NCI-H526 (cell line): ENCODE data around the gene ZNF778.

ENCODE experiments used
- DNase-seq, 2 experiments: peaks; one replicate each; lab custom pipeline; 2025; lab: John Stamatoyannopoulos, UW

Gene ZNF778

DNA sequence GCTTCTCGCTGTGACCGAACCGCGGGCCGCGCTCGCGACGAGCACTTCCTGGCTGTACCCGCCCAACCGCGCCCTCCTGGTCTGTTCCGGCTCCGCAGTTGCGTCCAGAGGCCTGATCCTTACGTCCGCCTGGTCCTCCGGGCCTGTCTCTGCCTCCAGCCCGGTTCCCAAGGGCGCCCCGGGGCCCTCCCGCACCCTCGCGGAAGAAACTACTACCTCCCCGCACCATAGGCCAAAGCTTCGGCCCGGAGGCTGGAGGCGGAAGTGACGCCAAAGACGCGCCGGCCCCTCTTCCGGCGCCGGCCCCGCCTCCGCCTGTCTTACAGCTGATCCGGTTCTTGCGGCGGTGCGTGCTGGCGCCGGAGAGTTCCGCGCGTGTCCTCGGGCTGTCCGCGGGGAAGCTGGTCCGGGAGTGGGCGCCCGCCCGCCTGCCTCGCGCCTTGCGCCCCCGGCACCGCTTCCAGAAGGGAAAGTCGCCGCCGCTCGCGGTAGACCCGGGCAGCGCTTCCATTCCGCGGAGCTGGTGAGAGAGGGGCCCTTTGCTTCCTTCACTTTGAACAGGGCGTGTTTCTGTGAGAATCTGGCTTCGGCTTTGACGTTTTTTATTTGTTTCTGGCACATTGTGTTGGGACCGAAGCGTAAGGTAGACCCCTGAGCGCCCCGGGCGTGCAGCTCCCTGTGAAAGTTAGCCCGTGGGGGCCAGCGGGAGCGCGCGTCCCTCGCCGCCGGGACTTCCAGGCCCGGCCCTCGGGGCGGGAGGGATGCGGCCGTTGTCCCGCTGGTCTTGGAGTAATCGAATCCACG is at the start of gene ZNF778:
Gene ZNF778 (plus strand): TSS at position 316 of the 804 bp plus-strand sequence. CDS start 3,425 bp downstream, outside the sequence.
- peak; percentile 38 to 75 for DNase-seq

DNA sequence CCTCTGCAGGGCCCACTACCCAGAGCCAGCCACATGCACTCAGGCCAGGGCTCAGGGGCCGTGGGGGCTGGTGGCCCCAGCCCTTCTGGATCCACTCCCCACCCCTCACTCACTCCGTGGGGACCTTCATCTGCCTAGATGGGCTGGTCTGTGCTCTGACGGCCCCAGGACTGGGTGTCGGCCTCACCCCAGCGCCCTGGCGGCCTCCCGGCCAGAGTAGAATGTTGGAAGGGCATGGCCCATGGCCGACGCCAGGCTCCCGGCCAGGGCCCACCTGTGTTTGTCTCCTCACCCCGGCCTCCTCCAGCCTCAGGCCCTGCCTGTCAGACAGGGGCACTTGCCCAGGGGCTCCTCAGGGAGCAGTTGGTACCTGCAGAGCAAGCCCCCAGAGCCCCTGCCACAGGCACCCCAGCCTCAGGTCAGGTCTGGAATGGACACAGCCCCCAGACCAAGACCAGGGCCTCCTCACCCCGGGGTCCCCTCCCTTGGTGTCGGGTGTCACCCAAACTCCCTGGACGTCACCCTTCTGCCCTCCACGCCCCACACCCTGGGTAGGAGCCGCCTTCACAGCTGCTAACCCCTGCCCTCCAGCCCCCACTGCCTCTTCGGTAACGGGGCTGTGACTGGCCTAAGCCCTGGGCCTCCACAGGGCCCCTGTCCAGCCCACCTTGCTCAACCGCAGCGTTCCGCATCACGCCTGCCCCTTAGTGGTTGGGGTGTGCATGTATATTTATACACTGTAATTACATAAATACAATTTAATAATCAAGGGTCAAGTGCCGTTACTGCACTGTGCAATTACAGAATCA is 48.9 kb upstream of the ZNF778 start:
- DNase-seq: no peak

DNA sequence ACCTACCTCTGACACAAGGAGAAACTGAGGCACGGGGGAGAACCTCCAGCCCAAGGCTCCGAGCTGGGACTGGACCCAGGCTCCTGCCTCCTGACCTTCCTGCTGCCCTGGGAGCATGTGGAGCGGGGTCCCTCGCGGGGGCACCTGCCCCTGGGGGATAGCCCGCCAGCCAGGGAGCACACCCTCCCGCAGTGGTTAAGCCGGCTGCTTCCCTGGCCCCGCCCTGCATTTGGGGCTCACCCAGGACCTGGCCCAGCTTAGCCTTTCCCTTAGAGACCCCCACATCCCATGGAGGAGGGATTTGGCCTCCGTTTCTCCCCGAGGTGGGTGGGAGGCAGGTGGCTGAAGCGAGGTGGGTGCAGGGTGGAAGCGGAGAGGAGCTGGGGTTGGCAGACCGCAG is 47.7 kb upstream of the ZNF778 start:
- no peak for DNase-seq

DNA sequence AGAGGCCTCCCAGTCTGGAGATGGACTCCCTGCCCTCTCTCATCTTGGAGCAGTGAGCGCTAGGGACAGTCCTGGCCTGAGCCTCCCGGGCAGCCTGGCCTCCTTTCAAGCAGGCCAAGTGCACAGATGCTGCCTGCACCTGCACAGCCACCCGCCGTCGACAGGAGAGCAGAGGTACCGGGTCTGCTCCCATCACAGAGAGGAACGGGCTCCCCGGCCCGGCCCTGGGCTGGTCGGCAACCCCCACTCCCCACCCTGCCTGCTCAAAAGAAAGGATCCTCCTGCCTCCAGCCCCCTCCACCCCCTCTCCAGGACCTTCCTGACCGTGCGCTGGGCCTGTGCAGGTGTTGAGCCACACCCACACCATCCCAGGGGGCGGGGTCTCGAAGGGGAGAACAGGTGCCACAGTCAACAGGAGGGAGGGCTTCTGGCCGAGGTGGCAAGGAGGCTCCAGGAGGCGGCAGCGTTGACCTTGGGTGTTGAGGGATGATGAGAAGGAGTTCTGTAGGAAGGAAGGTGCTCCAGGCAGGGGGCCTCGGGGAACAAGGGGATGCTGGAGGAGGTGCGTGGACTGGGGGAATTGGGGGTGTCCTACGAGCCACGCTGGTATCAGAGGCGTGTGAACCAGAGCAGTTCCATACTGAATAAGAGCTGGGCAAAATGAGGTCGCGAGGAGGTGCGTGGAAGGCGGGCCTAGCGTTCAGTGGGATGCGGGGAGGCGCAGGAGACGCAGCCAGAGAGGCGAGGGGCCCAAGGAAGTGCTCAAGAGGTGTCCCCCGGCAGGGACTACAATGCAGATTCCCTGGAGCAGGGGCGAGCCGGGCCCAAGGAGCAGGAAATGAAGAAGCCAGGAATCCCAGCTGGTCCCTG is 46.9 kb upstream of the ZNF778 start:
- DNase-seq: peak; percentile 61 to 89

DNA sequence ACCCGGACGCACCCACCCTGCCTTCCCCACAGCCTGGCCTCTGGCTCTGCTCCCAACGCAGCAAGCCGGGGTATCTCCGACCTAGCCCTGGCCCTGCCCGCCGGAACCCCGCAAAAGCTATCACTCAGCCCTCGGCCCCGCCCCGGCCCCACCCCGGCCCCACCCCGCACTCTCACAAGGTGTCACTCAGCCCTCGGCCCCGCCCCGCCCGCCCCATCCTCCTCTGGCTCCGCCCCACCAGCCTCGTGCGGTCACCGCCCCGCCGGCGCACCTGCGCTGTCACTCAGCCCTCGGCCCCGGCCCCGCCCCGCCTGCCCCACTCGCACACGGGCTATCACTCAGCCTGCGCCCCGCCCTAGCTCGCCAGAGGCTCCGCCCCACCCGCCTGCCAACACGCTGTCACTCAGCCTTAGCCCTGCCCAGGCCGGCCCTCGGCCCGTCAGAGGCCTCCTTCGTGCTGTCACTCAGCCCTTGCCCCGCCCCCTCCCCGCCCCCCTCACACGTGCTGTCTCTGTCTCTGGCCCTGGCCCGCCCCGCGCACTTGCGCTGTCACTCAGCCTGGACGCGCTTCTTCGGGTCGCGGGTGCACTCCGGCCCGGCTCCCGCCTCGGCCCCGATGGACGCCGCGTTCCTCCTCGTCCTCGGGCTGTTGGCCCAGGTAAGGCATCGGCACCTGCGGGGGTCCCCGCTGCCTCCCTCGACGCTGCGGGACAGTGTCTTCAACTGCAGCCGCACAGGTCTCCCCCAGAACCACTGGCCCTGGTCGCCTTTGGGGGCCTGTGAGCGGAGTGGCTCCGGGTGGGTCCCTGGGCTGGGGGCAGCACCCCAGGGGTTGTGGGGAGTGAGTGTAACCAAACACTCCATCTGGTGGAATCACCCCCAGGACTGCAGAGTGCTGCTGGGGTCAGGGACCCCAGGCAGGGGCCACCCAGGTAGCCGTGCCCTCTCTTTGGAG is 46.0 kb upstream of the ZNF778 start, which contains the start of gene CDH15:
Gene CDH15 (plus strand): TSS at position 533 of the 955 bp plus-strand sequence. CDS start 84 bp downstream, at position 617.
- peak; percentile 82 to 96 for DNase-seq

DNA sequence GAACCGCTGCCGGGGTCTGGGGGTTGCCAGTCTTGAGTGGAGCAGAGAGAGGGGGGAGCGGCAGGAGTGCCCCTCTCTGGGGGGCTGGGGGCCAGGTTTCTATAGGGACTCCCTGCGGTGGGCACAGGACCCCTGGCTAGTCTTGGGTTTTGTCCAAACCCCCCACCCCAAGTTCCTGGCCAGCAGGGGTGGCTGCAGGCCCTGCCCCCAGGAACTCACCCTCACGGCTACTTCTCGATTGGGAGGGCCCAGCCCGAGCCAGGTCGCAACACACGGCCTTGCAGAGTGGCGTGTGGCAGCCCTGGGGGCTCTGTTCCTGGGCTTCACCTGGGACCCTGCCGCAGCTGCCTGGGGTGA is 45.4 kb upstream of the ZNF778 start:
- DNase-seq: no peak

DNA sequence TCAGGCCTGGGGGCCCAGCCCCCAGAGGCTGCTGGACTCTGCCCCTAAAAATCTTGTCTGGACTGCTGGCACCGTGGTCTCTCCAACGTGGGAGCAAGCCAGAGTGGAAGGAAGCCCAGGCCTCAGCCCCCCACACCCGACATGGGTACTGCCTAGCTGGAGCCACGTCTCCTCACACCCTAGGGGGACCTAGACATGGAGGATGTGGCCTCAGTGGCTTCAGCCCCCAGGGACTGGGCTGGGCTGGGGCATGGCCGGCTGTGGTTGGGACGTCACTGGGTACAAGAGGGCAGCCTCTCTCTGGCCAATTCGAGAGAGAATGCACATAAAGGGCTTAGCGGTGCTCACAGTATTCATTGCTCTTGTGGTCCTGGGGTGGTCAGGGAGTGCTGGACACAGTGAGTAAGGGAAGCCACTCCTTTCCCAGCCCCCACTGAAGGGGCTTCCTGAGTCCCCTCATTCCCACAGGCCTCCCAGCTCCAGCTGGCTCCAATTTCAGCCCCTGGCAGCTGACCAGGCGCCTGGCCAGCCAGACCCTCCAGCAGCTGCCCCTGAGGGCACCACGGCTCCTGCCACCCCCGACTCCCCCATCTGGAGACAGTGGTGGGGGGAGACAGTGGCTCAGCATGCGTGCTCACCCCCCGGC is 44.9 kb upstream of the ZNF778 start:
- no peak for DNase-seq

DNA sequence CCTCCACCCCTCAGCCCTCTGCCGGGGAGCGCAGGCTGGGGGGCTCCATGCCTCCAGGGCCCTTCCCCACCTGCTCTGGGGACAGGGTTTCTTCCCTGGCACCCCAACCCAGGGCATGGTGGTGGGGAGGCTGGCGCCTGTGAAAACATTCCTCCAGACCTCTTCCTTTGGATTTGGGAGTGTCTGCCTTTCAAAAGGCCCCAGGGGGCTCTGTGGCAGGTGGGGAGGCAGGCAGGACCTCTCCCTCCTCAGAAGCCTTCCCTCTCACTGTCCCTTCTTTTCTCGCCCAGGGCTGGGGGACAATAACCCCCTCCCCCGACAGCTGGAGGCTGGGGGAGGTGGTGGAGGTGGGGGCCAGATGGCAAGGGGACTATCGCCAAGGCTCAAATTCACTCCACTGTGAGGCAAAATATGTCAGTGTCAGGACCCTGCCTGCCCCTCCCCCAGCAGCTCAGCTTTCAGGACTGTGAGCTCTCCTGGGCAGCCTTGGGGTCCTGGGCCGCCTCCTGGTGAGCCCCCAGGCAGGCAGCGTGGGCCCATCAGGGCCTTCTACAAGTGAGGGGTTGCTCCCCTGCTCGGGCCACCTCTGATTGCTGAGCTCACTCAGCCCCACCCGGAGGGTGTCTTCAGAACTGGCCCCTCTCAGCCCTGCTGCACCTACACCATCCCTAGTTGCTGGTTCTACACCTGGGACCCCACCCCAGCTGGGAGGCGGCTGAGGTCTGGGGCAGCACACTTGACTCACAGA is 44.2 kb upstream of the ZNF778 start:
- no peak for DNase-seq

DNA sequence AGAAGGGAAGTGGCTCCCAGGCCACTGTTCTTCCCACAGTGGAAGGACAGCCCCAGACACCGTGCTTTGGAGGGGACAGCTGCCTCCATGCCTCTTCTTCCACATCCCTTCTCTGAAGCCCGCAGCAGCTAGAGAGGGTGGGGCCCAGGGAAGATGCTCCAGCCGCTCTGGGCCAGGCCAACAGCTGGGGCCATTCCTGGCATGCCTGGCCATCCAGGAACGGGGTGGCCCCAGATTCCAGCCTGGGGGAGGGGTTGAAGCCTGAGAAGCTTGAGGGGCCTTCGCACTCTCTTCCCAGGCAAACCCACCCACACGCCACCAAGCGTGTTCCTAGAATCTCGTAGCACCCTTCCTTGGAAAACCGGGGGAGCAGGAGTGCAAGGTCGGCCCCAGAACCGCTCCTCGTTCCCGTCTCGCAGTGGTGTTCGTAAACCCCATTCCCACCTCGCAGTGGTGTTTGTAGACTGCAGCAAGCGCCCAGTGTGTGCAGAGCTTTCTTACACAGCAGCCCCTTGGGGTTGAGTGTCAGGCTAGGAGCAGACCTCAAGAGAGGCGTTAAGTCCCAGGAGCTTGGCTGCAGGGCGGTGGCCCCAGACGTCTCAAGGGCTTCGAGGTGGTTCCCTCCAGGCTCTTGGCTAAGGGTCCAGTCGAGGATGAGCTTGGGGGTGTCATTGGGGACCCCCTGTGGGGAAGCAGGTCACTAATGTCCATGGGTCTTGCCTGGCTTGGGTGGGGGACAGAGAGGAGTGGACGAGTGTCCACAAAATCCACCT is 43.3 kb upstream of the ZNF778 start:
- DNase-seq: no peak

DNA sequence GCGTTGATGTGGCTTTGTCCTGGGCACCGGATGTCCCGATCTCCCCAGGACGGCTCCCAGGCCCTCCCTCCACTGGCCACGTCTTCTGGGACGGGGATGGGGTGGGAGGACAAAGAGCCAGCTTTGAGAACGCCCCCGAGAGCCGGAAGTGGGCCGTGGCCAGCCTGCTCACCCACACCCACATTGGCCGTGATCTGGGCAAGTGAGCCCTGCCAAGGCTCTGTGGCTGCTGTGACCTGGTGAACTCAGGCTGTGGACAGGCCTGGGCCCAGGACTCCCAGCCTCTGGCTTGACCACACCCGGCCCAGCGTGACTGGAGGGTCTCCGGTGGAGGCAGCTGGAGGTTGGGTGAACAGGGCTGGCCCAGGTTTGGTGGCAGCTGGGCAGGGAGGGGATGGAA is 42.6 kb upstream of the ZNF778 start:
- DNase-seq: no peak

DNA sequence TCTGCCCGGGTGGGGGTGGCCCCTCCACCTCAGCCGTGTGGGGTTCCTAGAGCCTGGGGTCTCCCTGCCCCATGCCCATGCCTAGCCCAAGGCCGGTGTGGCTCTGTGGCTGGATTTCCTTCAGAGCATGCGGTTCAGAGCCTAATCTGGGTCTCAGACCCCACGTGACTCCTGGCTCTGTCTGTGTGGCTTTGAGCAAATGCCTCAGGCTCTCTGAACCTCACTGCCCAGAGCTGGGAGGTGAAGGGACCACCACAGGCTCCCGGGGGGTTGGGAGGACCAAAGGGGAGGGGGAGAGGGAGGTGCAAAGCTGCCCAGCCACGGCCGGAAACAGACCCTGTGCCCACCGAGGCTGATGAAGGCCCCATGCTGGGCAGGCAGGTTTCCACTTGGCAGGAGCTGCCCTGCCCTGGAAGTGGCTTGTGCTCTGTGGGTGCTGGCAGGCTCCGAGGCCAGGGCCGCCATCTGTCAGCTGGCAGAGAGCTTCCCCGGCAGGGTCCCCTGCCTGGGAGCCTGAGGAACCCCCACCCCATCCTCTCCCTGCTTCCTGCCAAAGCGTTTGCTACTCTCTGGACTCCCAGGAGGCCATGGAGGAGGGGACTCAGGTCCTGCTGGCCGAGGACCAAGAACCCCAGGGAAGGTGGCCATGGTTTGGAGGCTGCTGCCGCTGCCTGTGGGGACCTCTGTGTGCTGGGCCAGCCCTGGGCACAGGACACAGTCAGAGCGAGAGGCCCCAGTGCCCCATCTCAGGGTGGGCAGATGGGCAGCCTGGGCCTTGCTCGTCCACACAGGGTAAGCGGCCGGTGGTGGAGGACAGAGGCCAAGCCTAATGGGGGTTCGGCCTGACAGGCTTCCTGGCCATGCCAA is 42.0 kb upstream of the ZNF778 start:
- DNase-seq: no peak

DNA sequence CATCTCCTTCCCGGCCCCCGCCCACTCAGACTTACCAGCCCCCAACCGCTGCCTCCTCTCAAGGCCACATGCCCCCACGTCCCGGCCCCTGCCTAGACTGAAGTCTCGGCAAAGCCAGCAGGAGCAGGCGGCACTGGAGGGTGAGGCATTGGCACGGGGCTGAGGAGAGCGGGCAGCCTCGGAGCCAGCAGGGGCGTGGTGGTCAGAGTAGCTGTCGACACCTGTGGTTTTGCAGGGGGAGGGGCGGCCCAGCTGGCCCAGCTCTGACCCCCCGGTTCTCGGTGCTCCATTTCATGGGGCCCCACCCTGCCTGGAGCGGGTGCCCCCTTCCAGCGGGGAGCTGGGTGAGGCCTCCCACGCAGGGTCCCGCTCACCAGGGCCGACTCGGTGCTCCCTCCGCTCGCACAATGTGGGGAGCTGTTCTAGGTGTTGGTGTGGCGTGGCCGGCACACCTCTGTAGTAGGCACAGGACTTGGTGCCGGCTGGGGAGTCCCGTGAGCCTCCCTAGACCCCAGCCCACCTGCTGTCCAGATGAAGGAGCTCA is 41.3 kb upstream of the ZNF778 start:
- DNase-seq: no peak

DNA sequence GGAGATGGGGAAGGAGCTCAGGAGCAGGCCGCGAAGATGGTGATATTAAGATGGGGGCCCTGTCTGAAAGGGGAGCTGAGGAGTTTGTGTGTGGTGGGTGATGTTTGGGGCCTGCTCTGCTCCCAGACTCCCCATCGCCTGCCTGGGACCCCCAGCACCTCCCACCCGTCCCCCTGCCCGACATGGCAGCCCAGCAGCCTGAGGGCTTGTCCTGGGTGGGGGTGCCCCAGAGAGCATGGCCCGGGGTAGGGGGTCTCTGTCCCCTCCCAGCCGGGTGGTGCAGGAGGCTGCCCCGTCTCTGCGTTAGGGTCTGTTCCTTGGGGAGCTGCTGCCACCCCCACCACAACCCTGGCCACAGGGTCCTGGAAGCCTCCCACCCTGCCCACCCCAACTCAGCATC is 40.8 kb upstream of the ZNF778 start:
- DNase-seq: no peak

DNA sequence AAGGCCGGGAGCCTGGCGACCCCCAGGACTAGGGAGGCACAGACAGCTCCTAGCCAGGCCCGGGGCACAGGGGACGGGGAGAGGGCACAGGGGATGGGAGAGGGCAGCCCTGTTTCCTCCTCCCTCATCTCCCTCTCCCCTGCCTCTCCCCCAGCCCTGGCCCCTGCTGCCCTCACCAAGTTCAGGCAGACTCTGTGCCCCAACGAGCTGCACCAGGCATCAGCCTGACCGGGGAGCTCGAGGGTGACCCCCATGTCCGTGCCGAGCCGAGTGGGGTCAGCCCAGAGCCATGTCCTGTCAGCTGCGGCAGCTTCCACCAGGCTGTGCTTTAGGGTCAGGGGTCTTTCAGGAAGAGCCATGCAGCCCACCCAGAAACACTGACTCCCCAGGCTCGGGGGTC is 40.0 kb upstream of the ZNF778 start:
- no peak for DNase-seq

DNA sequence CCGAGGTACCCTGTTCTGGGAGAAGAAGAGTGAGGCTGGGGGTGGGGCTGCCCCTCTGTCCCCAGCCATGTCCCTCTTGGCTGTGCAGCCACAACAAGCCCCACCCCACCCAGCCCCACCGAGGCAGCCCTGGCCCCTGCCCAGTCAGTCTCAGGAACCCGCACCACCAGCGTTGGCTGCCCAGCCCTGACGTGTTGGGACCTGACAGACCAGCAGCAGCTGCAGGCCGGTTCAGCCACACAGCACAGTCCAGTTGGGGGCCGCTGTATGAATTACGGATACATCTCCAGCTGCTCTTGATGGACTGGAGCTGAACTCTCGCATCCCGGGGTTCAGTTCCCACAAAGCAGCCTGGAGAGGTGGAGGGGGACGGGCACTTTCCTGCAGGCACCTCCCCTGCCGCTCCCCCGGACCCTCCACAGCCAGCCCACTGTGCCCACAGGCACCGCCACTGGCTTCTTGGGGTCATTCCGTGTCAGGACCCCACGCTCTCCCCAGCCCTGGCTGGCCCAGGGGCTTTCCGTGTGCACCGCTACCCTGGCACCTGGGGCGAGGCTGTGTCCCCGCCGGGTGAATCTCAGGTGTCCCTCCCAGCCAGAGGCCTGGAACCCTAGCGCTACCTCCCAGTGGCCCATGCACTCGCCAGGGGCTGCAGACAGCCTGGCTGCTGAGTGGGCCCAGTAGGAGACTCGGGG is 38.9 kb upstream of the ZNF778 start:
- DNase-seq: no peak

DNA sequence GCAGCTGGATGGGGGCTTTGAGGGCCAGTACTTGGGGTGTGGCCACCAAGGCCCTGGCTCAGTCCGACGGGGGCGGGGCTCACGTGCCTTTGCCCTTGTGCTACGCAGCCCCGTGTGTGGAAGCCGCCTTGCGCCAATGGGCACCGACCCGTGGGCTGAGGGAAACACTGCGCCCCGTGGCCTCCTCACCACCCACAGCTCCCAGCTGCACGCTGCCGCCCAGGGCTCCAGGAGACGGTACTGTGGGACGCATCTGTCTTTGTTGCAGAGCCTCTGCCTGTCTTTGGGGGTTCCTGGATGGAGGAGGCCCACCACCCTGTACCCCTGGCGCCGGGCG is 38.4 kb upstream of the ZNF778 start:
- DNase-seq: no peak

DNA sequence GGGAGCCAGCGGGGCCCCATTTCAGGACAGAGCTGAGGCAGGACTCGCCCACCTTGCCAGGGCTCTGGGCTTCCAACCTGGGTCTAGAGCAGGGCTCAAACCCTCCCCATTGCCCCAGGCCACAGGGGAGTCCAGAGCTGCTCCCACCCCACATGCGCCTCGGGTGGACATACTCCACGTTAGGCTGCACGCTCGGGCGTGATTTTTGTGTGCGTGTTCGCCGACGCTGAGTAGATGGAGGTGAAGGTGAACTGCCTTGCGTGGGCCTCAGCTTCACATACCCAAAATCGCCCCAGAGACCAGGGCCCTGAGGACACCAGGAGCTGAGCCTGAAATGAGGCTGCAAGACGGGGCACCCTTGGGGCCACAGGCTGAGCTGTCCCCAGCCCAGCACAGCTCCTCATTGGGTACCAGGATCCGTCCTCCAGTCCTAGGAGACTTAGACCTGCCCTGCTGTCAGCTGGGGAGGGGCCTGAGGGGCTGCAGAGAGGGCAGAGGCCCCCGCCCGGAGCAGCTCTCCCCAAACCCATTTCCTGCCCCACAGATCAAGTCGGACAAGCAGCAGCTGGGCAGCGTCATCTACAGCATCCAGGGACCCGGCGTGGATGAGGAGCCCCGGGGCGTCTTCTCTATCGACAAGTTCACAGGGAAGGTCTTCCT is 37.7 kb upstream of the ZNF778 start:
- no peak for DNase-seq
